HepG2 (cell line): Measurements from ENCODE around the gene RNU7-1. TPM values are rescaled to one million over a fixed set of nuclear protein-coding genes. Genes with fewer than 3 reads are reported as not detected.
A peak's percentile ranks its signal among the peaks of the same experiment; 100 is the strongest.

Source experiments
- CHD4 ChIP-seq: fragments of 200-600 bp; sonication (generic); IDR thresholded peaks from 2 replicates; pipeline ENCODE4 v1.7.0; 2017; ENCODE audit warnings: mild to moderate bottlenecking, low read length, borderline replicate concordance
- HNF4A ChIP-seq: sonication (generic); formaldehyde crosslinking; IDR thresholded peaks from 2 replicates; pipeline ENCODE4 v1.4.0; 2020; ENCODE audit warnings: missing genetic modification reagents
- KDM2A ChIP-seq: sonication (generic); formaldehyde crosslinking; IDR thresholded peaks from 2 replicates; pipeline ENCODE4 v1.4.0; 2020; ENCODE audit warnings: low read depth, missing genetic modification reagents, borderline replicate concordance
- MED8 ChIP-seq: sonication (generic); formaldehyde crosslinking; IDR thresholded peaks from 2 replicates; pipeline ENCODE4 v1.8.1; 2023; ENCODE audit warnings: mild to moderate bottlenecking, missing genetic modification reagents; ENCODE audit not compliant: insufficient replicate concordance
- RFX3 ChIP-seq: IDR thresholded peaks from 2 replicates; pipeline ENCODE4 v1.6.1; 2016; ENCODE audit warnings: missing biosample characterization, missing genetic modification reagents
- SMAD1 ChIP-seq: sonication (generic); formaldehyde crosslinking; IDR thresholded peaks from 2 replicates; pipeline ENCODE4 v1.4.0; 2020; ENCODE audit warnings: missing genetic modification reagents, low read depth, mild to moderate bottlenecking, borderline replicate concordance
- U2AF1 ChIP-seq: fragments of 200-400 bp; formaldehyde crosslinking; optimal IDR thresholded peaks from 2 replicates; pipeline ENCODE3; 2017; ENCODE audit warnings: mild to moderate bottlenecking, low read depth, low read length
- WIZ ChIP-seq: sonication (generic); formaldehyde crosslinking; IDR thresholded peaks from 2 replicates; pipeline ENCODE4 v1.5.1; 2020; ENCODE audit warnings: mild to moderate bottlenecking, missing genetic modification reagents
- ZKSCAN8 ChIP-seq: IDR thresholded peaks from 2 replicates; pipeline ENCODE4 v1.6.1; 2016; ENCODE audit warnings: borderline replicate concordance, missing genetic modification reagents, missing compliant biosample characterization
- ZNF20 ChIP-seq: sonication (generic); formaldehyde crosslinking; IDR thresholded peaks from 2 replicates; pipeline ENCODE4 v1.4.0; 2020; ENCODE audit warnings: mild to moderate bottlenecking, moderate library complexity, missing genetic modification reagents
- ZNF484 ChIP-seq: sonication (generic); formaldehyde crosslinking; IDR thresholded peaks from 2 replicates; pipeline ENCODE4 v1.5.1; 2020; ENCODE audit warnings: mild to moderate bottlenecking, low read depth, missing genetic modification reagents, borderline replicate concordance
- ZNF607 ChIP-seq: sonication (generic); formaldehyde crosslinking; IDR thresholded peaks from 2 replicates; pipeline ENCODE4 v1.5.1; 2020; ENCODE audit warnings: missing genetic modification reagents, mild to moderate bottlenecking, borderline replicate concordance
- ZNF724P ChIP-seq: sonication (generic); formaldehyde crosslinking; IDR thresholded peaks from 2 replicates; pipeline ENCODE4 v1.8.0; 2022; ENCODE audit warnings: missing genetic modification reagents, borderline replicate concordance
- ZNF747 ChIP-seq: sonication (generic); formaldehyde crosslinking; IDR thresholded peaks from 2 replicates; pipeline ENCODE4 v1.8.1; 2023; ENCODE audit warnings: missing genetic modification reagents, mild to moderate bottlenecking, borderline replicate concordance
- polyA plus RNA-seq, 8 experiments: library from polyadenylated mRNA; depleted of rRNA in 3 of 8; stranded (reverse) in 7 of 8; unstranded in 1 of 8; fragments of >200 nt; fragmentation: Illumina TruSeq in 4 of 8; extraction: Trizol in 4 of 8; gene quantifications; 2 replicates each; pipeline versions ENCODE4 v1.2.1 to v1.2.3, GENCODE V29; 2011 to 2016; ENCODE audit warnings: low read depth in 4 of 8, missing spikeins in 1 of 8, mixed read lengths in 1 of 8; ENCODE audit not compliant: insufficient read depth in 1 of 8
- total RNA-seq, 5 experiments: library from RNA; depleted of rRNA; stranded (reverse); fragments of >200 nt; fragmentation: Illumina TruSeq; extraction: Trizol; gene quantifications; 2 replicates each; pipeline ENCODE4 v1.2.3, GENCODE V29; 2016; ENCODE audit warnings: low read depth in 1 of 5
- TF ChIP-seq, protein P1 (sequence below): sonication (generic); formaldehyde crosslinking; IDR thresholded peaks from 2 replicates; pipeline ENCODE4 v1.5.1; 2020; ENCODE audit warnings: missing genetic modification reagents, mild to moderate bottlenecking, borderline replicate concordance
- TF ChIP-seq, protein P2 (sequence below): sonication (generic); formaldehyde crosslinking; IDR thresholded peaks from 2 replicates; pipeline ENCODE4 v1.5.0; 2020; ENCODE audit warnings: mild to moderate bottlenecking, missing genetic modification reagents
- TF ChIP-seq, protein P3 (sequence below): sonication (generic); formaldehyde crosslinking; IDR thresholded peaks from 2 replicates; pipeline ENCODE4 v1.4.0; 2020; ENCODE audit warnings: missing genetic modification reagents, low read depth, mild to moderate bottlenecking, borderline replicate concordance
- TF ChIP-seq, protein P4 (sequence below): sonication (generic); formaldehyde crosslinking; IDR thresholded peaks from 2 replicates; pipeline ENCODE4 v1.4.0; 2020; ENCODE audit warnings: missing genetic modification reagents, mild to moderate bottlenecking, borderline replicate concordance

RNU7-1 gene
- total and polyA plus RNA-seq, 2 of the 13 experiments (the other 11 are each of a cell fraction or from before 2014, with no cell fraction given), result not detected

DNA sequence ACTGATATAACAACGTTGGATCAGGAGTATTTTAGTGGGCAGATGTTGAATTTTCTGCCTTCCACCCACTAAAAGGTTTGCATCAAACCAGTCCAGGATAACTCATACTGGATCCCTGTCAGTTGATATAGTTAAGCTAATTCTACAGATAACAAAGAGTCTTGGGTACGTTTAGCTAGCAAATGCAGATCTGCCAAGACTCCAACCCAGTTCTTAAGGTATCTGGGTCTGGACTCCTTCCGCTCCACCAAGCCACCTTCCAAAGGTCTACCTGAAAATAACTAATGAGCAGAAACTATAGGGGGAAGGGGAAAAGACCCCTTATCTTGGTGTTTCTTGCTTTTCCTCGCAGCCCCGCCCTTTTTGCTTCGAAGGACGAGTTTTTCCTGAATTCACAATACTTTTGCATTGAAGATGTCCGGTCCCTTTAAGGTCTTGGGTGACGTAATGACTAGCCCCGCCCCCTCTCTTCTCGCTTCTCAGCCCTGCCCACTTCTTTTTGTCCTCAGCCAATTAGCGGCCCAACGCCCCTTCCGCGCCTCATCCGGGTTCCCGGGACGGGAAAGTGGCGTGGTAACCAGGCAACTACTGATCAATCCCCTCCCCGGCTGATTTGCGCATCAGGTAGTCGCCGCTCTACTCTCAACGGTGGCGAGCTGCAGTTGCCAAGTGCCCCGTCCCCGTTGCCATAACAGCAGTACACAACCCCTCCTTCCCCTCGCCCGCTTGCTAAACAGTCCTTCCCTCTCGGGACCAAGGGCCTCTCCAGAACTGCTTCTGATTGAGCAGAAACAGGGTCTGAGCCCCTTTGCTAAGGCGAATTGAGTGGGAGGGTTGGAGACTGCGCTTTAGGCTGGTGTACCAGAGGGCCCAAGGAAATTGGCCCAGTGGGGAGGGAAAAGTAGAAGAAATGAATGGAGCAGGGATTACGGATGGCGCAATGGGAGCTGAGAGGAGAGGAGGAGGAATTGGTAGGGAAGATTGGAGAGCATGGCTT is 39.0 kb upstream of the RNU7-1 start, which contains the start of gene LRRC23 (continued):
- TF ChIP-seq, protein P1, sequence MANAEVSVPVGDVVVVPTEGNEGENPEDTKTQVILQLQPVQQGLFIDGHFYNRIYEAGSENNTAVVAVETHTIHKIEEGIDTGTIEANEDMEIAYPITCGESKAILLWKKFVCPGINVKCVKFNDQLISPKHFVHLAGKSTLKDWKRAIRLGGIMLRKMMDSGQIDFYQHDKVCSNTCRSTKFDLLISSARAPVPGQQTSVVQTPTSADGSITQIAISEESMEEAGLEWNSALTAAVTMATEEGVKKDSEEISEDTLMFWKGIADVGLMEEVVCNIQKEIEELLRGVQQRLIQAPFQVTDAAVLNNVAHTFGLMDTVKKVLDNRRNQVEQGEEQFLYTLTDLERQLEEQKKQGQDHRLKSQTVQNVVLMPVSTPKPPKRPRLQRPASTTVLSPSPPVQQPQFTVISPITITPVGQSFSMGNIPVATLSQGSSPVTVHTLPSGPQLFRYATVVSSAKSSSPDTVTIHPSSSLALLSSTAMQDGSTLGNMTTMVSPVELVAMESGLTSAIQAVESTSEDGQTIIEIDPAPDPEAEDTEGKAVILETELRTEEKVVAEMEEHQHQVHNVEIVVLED (CRISPR knock-in tag), result peak; percentile 67; the same call in 1 of the 2 replicates
- TF ChIP-seq WIZ (no peak), SMAD1 (CRISPR knock-in tag) (0 out of 2 replicates have a peak, but pooled peaks have one; percentile 56), HNF4A (no peak), ZNF484 (CRISPR knock-in tag) (no peak), CHD4 (no peak), ZNF747 (CRISPR knock-in tag) (no peak), U2AF1 (no peak), MED8 (CRISPR knock-in tag) (no peak), KDM2A (CRISPR knock-in tag) (peak; percentile 65; the same call in 1 of the 2 replicates), ZNF607 (CRISPR knock-in tag) (peak; percentile 58; the same call in 1 of the 2 replicates), ZNF20 (no peak), RFX3 (peak; percentile 85), ZNF724P (CRISPR knock-in tag) (no peak), ZKSCAN8 (CRISPR knock-in tag) (no peak)
- TF ChIP-seq, protein P2, sequence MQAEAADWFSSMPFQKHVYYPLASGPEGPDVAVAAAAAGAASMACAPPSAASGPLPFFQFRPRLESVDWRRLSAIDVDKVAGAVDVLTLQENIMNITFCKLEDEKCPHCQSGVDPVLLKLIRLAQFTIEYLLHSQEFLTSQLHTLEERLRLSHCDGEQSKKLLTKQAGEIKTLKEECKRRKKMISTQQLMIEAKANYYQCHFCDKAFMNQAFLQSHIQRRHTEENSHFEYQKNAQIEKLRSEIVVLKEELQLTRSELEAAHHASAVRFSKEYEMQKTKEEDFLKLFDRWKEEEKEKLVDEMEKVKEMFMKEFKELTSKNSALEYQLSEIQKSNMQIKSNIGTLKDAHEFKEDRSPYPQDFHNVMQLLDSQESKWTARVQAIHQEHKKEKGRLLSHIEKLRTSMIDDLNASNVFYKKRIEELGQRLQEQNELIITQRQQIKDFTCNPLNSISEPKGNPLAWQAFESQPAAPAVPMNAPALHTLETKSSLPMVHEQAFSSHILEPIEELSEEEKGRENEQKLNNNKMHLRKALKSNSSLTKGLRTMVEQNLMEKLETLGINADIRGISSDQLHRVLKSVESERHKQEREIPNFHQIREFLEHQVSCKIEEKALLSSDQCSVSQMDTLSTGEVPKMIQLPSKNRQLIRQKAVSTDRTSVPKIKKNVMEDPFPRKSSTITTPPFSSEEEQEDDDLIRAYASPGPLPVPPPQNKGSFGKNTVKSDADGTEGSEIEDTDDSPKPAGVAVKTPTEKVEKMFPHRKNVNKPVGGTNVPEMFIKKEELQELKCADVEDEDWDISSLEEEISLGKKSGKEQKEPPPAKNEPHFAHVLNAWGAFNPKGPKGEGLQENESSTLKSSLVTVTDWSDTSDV, result no peak
- TF ChIP-seq, protein P3, sequence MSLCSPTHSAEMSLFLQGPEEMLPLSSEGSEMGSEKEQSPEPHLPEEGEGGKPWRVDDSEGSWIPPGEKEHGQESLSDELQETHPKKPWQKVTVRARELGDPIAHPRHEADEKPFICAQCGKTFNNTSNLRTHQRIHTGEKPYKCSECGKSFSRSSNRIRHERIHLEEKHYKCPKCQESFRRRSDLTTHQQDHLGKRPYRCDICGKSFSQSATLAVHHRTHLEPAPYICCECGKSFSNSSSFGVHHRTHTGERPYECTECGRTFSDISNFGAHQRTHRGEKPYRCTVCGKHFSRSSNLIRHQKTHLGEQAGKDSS (CRISPR knock-in tag), result no peak
- TF ChIP-seq, protein P4, sequence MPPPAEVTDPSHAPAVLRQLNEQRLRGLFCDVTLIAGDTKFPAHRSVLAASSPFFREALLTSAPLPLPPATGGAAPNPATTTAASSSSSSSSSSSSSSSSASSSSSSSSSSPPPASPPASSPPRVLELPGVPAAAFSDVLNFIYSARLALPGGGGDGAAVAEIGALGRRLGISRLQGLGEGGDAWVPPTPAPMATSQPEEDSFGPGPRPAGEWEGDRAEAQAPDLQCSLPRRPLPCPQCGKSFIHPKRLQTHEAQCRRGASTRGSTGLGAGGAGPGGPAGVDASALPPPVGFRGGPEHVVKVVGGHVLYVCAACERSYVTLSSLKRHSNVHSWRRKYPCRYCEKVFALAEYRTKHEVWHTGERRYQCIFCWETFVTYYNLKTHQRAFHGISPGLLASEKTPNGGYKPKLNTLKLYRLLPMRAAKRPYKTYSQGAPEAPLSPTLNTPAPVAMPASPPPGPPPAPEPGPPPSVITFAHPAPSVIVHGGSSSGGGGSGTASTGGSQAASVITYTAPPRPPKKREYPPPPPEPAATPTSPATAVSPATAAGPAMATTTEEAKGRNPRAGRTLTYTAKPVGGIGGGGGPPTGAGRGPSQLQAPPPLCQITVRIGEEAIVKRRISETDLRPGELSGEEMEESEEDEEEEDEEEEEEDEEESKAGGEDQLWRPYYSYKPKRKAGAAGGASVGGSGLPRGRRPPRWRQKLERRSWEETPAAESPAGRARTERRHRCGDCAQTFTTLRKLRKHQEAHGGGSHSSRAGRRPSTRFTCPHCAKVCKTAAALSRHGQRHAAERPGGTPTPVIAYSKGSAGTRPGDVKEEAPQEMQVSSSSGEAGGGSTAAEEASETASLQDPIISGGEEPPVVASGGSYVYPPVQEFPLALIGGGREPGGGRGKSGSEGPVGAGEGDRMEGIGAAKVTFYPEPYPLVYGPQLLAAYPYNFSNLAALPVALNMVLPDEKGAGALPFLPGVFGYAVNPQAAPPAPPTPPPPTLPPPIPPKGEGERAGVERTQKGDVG (CRISPR knock-in tag), result no peak
